Muscle layer of colon (tissue), 2 donors: Measurements from ENCODE around the gene RILPL1.
"Not testable (repeated sequence)": the region's sequence is repeated elsewhere in the genome, so short reads cannot be mapped to it uniquely, and the experiment has no call there.

Experiments
- H3K27ac ChIP-seq: one replicate; pipeline ENCODE4 v1.7.0; 2013; ENCODE audit warnings: low read depth, mild to moderate bottlenecking, low read length, moderate library complexity
- H3K27me3 ChIP-seq, 2 donors: one replicate each; pipeline ENCODE4 v1.7.0; 2013; ENCODE audit warnings: low read length in 2 of 2, mild to moderate bottlenecking in 2 of 2; ENCODE audit not compliant: insufficient read depth in 2 of 2, control insufficient read depth in 1 of 2
- H3K36me3 ChIP-seq: one replicate; pipeline ENCODE4 v1.7.0; 2013; ENCODE audit warnings: mild to moderate bottlenecking, low read length; ENCODE audit not compliant: insufficient read depth
- H3K4me1 ChIP-seq: one replicate; pipeline ENCODE4 v1.7.0; 2013; ENCODE audit warnings: mild to moderate bottlenecking, low read length; ENCODE audit not compliant: insufficient read depth
- H3K4me3 ChIP-seq, 2 donors: one replicate each; pipeline ENCODE4 v1.7.0; 2013; ENCODE audit warnings: low read length in 2 of 2, low read depth in 1 of 2, mild to moderate bottlenecking in 1 of 2, moderate library complexity in 1 of 2
- H3K9ac ChIP-seq: one replicate; pipeline ENCODE4 v1.7.0; 2013; ENCODE audit warnings: low read length
- H3K9me3 ChIP-seq: one replicate; pipeline ENCODE4 v1.7.0; 2013; ENCODE audit warnings: mild to moderate bottlenecking, low read length
- donor health status: abdominal sarcoma.
- donor health status: Adenocarcinoma of cecum.

Gene RILPL1

DNA sequence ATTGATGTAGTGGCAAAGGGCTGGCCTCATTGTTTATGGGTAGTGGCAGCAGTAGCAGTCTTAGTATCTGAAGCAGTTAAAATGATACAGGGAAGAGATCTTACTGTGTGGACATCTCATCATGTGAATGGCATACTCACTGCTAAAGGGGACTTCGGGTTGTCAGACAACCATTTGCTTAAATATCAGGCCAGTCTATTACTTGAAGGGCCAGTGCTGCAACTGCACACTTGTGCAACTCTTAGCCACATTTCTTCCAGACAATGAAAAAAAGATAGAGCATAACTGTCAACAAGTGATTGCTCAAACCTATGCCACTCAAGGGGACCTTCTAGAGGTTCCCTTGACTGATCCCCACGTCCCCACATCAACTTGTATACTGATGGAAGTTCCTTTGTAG lies 20.6 kb upstream of the RILPL1 start:
- not testable (repeated sequence) for H3K9ac ChIP-seq, H3K9me3 ChIP-seq

GRCh38 chr12:123550700-123551099 lies 17.2 kb upstream of the RILPL1 start:
- H3K4me3 ChIP-seq, result no peak overlapping the region
- no peaks in the 10 kb centered on the region for H3K27me3 ChIP-seq
- no peak overlapping the region for H3K27ac ChIP-seq
- H3K9me3 ChIP-seq, result no peaks in the 10 kb centered on the region
- no peaks in the 10 kb centered on the region for H3K36me3 ChIP-seq
- H3K4me1 ChIP-seq, result no peaks in the 10 kb centered on the region
- H3K9ac ChIP-seq, result no peak overlapping the region

More for the DNA sequence above, 20.6 kb upstream of the RILPL1 start:
- not testable (repeated sequence) for H3K27me3 ChIP-seq, H3K27ac ChIP-seq, H3K4me3 ChIP-seq, H3K36me3 ChIP-seq, H3K4me1 ChIP-seq

- Histone ChIP-seq H3K36me3 (no peaks in the 10 kb centered on the region), H3K4me3 (no peak overlapping the region), H3K27ac (no peak overlapping the region), H3K27me3 (no peaks in the 10 kb centered on the region), H3K9me3 (no peaks in the 10 kb centered on the region), H3K9ac (no peak overlapping the region), H3K4me1 (no peaks in the 10 kb centered on the region)
Measured at GRCh38 chr12:123548107-123548506, 14.6 kb upstream of the RILPL1 start.

DNA sequence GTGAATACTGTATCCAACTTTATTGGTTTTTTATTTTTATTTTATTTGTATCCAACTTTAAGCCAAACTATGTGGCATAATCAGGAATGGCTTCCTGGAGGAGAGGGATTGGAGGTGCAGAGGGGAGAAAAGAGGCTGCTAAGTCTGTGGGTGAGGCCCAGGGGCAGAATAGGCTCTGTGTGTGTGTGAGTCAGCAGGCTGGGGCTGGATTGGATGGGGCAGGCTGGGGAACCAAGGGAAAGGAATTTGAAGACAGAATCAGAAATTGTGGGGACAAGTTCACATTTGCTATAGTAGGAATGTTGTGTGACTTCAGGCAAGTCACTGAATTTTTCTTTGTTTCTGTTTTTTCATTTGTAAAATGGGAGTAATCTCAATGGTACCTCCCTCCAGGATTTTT lies 12.8 kb upstream of the RILPL1 start:
- Histone ChIP-seq H3K9me3 (no peaks in the 10 kb centered on the region), H3K27ac (no peak overlapping the region)

GRCh38 chr12:123543541-123543940 lies 10.0 kb upstream of the RILPL1 start:
- no peak overlapping the region for H3K9ac ChIP-seq
- no peak overlapping the region for H3K4me3 ChIP-seq
- H3K27ac ChIP-seq, result no peak overlapping the region
- H3K4me1 ChIP-seq, result no peaks in the 10 kb centered on the region
- no peaks in the 10 kb centered on the region for H3K27me3 ChIP-seq
- no peaks in the 10 kb centered on the region for H3K36me3 ChIP-seq
- H3K9me3 ChIP-seq, result no peaks in the 10 kb centered on the region

More for the DNA sequence above, 12.8 kb upstream of the RILPL1 start:
- Histone ChIP-seq H3K27me3 (no peaks in the 10 kb centered on the region), H3K9ac (no peak overlapping the region), H3K4me1 (no peaks in the 10 kb centered on the region), H3K36me3 (no peaks in the 10 kb centered on the region), H3K4me3 (no peak overlapping the region)

GRCh38 chr12:123540899-123541662 lies 7.6 kb upstream of the RILPL1 start:
- H3K4me3 ChIP-seq, result no peak overlapping the region
- H3K36me3 ChIP-seq, result no peaks in the 10 kb centered on the region
- H3K27ac ChIP-seq, result no peak overlapping the region
- H3K4me1 ChIP-seq, result no peaks in the 10 kb centered on the region
- no peaks in the 10 kb centered on the region for H3K27me3 ChIP-seq
- H3K9me3 ChIP-seq, result no peaks in the 10 kb centered on the region
- no peak overlapping the region for H3K9ac ChIP-seq

- not testable (repeated sequence) for H3K27me3 ChIP-seq, H3K4me3 ChIP-seq, H3K27ac ChIP-seq, H3K9me3 ChIP-seq, H3K9ac ChIP-seq, H3K36me3 ChIP-seq
- peaks cover 24% of the 10 kb centered on the region for H3K4me1 ChIP-seq
Measured at GRCh38 chr12:123535952-123536351, 2.4 kb upstream of the RILPL1 start.

DNA sequence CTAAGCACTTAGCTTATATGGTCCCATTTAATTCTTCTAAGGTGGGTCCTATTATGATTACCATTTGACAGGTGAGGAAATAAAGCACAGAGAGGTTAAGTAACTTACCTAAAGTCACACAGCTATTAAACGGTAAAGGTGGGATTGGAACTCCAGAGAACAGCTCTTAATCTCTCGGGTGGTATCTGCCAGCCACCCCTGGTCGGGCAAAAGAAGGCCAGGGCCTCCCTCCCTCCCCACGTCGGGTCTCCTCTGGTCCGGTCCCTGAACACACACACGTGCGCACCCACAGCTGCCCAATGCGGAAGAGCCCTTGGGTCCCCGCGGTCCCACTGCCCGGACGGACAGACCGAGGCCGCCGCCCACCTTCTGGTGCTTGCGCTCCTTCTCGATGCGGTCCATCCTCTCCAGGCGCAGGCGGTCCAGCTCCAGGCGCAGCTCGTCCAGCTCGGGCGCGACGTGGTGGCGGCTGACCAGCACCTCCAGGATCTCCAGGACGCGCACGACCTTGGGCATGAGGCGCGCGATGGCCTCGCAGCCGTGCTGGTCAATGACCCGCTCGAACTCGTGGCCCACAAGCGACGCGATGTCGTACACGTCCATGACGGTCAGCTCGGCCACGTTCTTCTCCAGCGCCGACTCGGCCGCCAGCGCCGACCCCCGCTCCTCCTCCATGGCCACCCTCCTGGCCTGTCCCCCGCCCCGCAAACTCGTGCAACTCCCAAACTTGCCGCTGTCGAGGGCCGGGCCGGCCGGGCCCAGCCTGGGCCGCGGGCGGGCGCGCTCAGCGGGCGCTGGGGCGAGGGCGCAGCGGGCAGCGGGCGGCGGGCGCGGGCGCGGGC lies 490 bp downstream of the RILPL1 start:
- Histone ChIP-seq H3K9me3 (no peaks in the 10 kb centered on the region), H3K4me1 (peaks cover 27% of the 10 kb centered on the region), H3K9ac (no peak overlapping the region), H3K36me3 (peaks cover 9% of the 10 kb centered on the region), H3K27me3 (no peaks in the 10 kb centered on the region), H3K27ac (peak overlapping the region; percentile 84), H3K4me3 (peak overlapping the region; percentile 61 to 83)

GRCh38 chr12:123532019-123532418 lies 1.5 kb downstream of the RILPL1 start:
- Histone ChIP-seq H3K4me1 (peaks cover 27% of the 10 kb centered on the region), H3K27me3 (no peaks in the 10 kb centered on the region), H3K27ac (peak overlapping the region; percentile 28), H3K36me3 (peaks cover 9% of the 10 kb centered on the region), H3K4me3 (peak overlapping the region in 1 of 2 donors; percentile 10), H3K9ac (no peak overlapping the region), H3K9me3 (no peaks in the 10 kb centered on the region)

DNA sequence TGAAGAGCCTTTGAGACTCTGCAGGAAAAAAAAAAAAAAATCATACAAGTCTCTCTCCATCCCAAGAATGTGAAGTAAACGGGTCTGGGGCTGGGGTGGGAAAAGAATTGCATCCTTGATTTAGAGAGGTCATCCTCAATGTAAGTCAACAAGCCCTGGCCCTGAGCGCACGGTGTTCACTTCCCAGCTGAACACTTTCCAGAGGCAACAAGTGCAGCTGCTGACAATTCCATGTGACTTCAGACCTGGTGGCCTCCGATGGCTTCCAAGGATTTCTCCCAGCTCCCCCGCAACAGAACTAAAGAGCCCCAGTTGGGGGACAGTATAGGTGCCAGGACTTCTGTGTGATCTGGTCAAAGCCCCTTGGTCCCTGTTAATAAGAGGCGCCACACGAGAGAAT lies 2.4 kb downstream of the RILPL1 start:
- Histone ChIP-seq H3K36me3 (peaks cover 9% of the 10 kb centered on the region), H3K9ac (no peak overlapping the region), H3K27me3 (no peaks in the 10 kb centered on the region), H3K4me3 (no peak overlapping the region), H3K4me1 (peaks cover 27% of the 10 kb centered on the region), H3K9me3 (no peaks in the 10 kb centered on the region), H3K27ac (no peak overlapping the region)

DNA sequence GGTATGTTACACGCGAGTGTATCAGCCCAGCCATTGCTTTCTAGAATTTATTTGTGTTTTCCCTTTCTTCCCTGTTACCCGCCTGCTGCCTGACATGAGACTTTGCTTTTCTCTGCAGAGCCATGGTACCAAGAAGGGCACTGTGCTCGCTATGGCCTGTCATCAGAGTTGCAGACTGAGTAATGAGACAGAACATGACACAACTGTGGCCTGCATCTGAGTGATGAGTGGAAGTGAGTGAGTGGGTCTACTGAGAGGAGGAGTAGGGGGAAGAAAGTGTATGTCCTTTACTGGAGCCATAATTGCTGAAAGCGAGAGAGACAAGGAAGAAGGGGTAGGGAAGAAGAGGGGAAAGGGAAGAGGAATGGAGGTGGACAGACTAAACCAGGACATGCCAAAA lies 2.9 kb downstream of the RILPL1 start:
- Histone ChIP-seq H3K9ac (no peak overlapping the region), H3K27ac (no peak overlapping the region), H3K27me3 (no peaks in the 10 kb centered on the region), H3K4me1 (peaks cover 27% of the 10 kb centered on the region), H3K36me3 (peaks cover 9% of the 10 kb centered on the region), H3K9me3 (no peaks in the 10 kb centered on the region), H3K4me3 (no peak overlapping the region)
